ENCODE data around the gene CRYM. TPM values are rescaled to one million over a fixed set of nuclear protein-coding genes. Genes with fewer than 3 reads are reported as not detected.
"Not testable (repeated sequence)": the region's sequence is repeated elsewhere in the genome, so short reads cannot be mapped to it uniquely, and the experiment has no call there.

CRYM gene
- total RNA-seq, 1 donor = 0.84 TPM

GRCh38 chr16:21267298-21267697 is 10.8 kb downstream of the CRYM start:
- H3K4me1 ChIP-seq (ENCODE audit: insufficient read depth, low read length) = peaks cover 5% of the 10 kb centered on the region
- H3K4me3 ChIP-seq (ENCODE audit: low read length) = no peak overlapping the region
- no peaks in the 10 kb centered on the region for H3K27me3 ChIP-seq (ENCODE audit: insufficient read depth, low read length)
- H3K9me3 ChIP-seq (ENCODE audit: low read depth, low read length) = no peaks in the 10 kb centered on the region

- Histone ChIP-seq H3K4me3 (ENCODE audit: low read length) (no peak overlapping the region), H3K4me1 (ENCODE audit: insufficient read depth, low read length) (peaks cover 5% of the 10 kb centered on the region), H3K27me3 (ENCODE audit: insufficient read depth, low read length) (no peaks in the 10 kb centered on the region), H3K9me3 (ENCODE audit: low read depth, low read length) (no peaks in the 10 kb centered on the region)
These were observed 12.8 kb downstream of the CRYM start for GRCh38 chr16:21265104-21265837.

- Histone ChIP-seq H3K9me3 (ENCODE audit: low read depth, low read length) (no peaks in the 10 kb centered on the region), H3K27me3 (ENCODE audit: insufficient read depth, low read length) (no peaks in the 10 kb centered on the region), H3K4me1 (ENCODE audit: insufficient read depth, low read length) (peaks cover 5% of the 10 kb centered on the region), H3K4me3 (ENCODE audit: low read length) (no peak overlapping the region)
These were observed 13.5 kb downstream of the CRYM start for GRCh38 chr16:21264571-21265036.

- Histone ChIP-seq H3K4me3 (ENCODE audit: low read length) (no peak overlapping the region), H3K9me3 (ENCODE audit: low read depth, low read length) (no peaks in the 10 kb centered on the region), H3K4me1 (ENCODE audit: insufficient read depth, low read length) (peaks cover 5% of the 10 kb centered on the region), H3K27me3 (ENCODE audit: insufficient read depth, low read length) (no peaks in the 10 kb centered on the region)
These were observed 14.2 kb downstream of the CRYM start for GRCh38 chr16:21263640-21264570.

GRCh38 chr16:21262779-21263639 is 15.1 kb downstream of the CRYM start:
- H3K4me3 ChIP-seq (ENCODE audit: low read length) = no peak overlapping the region
- no peaks in the 10 kb centered on the region for H3K9me3 ChIP-seq (ENCODE audit: low read depth, low read length)
- no peaks in the 10 kb centered on the region for H3K27me3 ChIP-seq (ENCODE audit: insufficient read depth, low read length)
- H3K4me1 ChIP-seq (ENCODE audit: insufficient read depth, low read length) = peaks cover 5% of the 10 kb centered on the region

GRCh38 chr16:21260870-21261791 is 17.0 kb downstream of the CRYM start:
- Histone ChIP-seq H3K27me3 (ENCODE audit: insufficient read depth, low read length) (no peaks in the 10 kb centered on the region), H3K9me3 (ENCODE audit: low read depth, low read length) (no peaks in the 10 kb centered on the region)

GRCh38 chr16:21257284-21257683 is 20.8 kb downstream of the CRYM start:
- H3K4me3 ChIP-seq (ENCODE audit: low read length) = no peak overlapping the region
- H3K4me1 ChIP-seq (ENCODE audit: insufficient read depth, low read length) = no peaks in the 10 kb centered on the region
- no peaks in the 10 kb centered on the region for H3K27me3 ChIP-seq (ENCODE audit: insufficient read depth, low read length)
- H3K9me3 ChIP-seq (ENCODE audit: low read depth, low read length) = no peaks in the 10 kb centered on the region

More at GRCh38 chr16:21260870-21261791, 17.0 kb downstream of the CRYM start:
- H3K4me1 ChIP-seq (ENCODE audit: insufficient read depth, low read length) = peaks cover 5% of the 10 kb centered on the region
- H3K4me3 ChIP-seq (ENCODE audit: low read length) = no peak overlapping the region

- H3K4me3 ChIP-seq (ENCODE audit: low read length) = no peak overlapping the region
- no peaks in the 10 kb centered on the region for H3K4me1 ChIP-seq (ENCODE audit: insufficient read depth, low read length)
- H3K9me3 ChIP-seq (ENCODE audit: low read depth, low read length) = no peaks in the 10 kb centered on the region
- no peaks in the 10 kb centered on the region for H3K27me3 ChIP-seq (ENCODE audit: insufficient read depth, low read length)
These were observed 21.5 kb downstream of the CRYM start for GRCh38 chr16:21256636-21257035.

- H3K4me1 ChIP-seq (ENCODE audit: insufficient read depth, low read length) = no peaks in the 10 kb centered on the region
- H3K4me3 ChIP-seq (ENCODE audit: low read length) = no peak overlapping the region
These were observed 24.6 kb downstream of the CRYM start for GRCh38 chr16:21253470-21253869.

GRCh38 chr16:21250072-21250923 is 27.8 kb downstream of the CRYM start:
- no peaks in the 10 kb centered on the region for H3K27me3 ChIP-seq (ENCODE audit: insufficient read depth, low read length)
- H3K9me3 ChIP-seq (ENCODE audit: low read depth, low read length) = no peaks in the 10 kb centered on the region
- H3K4me1 ChIP-seq (ENCODE audit: insufficient read depth, low read length) = no peaks in the 10 kb centered on the region
- H3K4me3 ChIP-seq (ENCODE audit: low read length) = no peak overlapping the region

More at GRCh38 chr16:21253470-21253869, 24.6 kb downstream of the CRYM start:
- no peaks in the 10 kb centered on the region for H3K27me3 ChIP-seq (ENCODE audit: insufficient read depth, low read length)
- H3K9me3 ChIP-seq (ENCODE audit: low read depth, low read length) = no peaks in the 10 kb centered on the region

GRCh38 chr16:21248179-21248578 is 29.9 kb downstream of the CRYM start:
- H3K27me3 ChIP-seq (ENCODE audit: insufficient read depth, low read length); H3K4me1 ChIP-seq (ENCODE audit: insufficient read depth, low read length); H3K4me3 ChIP-seq (ENCODE audit: low read length); H3K9me3 ChIP-seq (ENCODE audit: low read depth, low read length): not testable (repeated sequence)

GRCh38 chr16:21244518-21245215 is 33.4 kb downstream of the CRYM start:
- Histone ChIP-seq H3K27me3 (ENCODE audit: insufficient read depth, low read length) (no peaks in the 10 kb centered on the region), H3K4me1 (ENCODE audit: insufficient read depth, low read length) (no peaks in the 10 kb centered on the region), H3K9me3 (ENCODE audit: low read depth, low read length) (no peaks in the 10 kb centered on the region), H3K4me3 (ENCODE audit: low read length) (no peak overlapping the region)

GRCh38 chr16:21242756-21243155 is 35.3 kb downstream of the CRYM start:
- no peaks in the 10 kb centered on the region for H3K4me1 ChIP-seq (ENCODE audit: insufficient read depth, low read length)
- H3K4me3 ChIP-seq (ENCODE audit: low read length) = no peak overlapping the region
- no peaks in the 10 kb centered on the region for H3K9me3 ChIP-seq (ENCODE audit: low read depth, low read length)
- no peaks in the 10 kb centered on the region for H3K27me3 ChIP-seq (ENCODE audit: insufficient read depth, low read length)
